ENCODE results near the gene AEBP2. TPM values are rescaled to one million over a fixed set of nuclear protein-coding genes. Genes with fewer than 3 reads are reported as not detected.
"Not testable (repeated sequence)": the region's sequence is repeated elsewhere in the genome, so short reads cannot be mapped to it uniquely, and the experiment has no call there.

The AEBP2 gene
- total RNA-seq, 2 experiments from 2014 or later: 59.6 to 76.1 TPM

DNA sequence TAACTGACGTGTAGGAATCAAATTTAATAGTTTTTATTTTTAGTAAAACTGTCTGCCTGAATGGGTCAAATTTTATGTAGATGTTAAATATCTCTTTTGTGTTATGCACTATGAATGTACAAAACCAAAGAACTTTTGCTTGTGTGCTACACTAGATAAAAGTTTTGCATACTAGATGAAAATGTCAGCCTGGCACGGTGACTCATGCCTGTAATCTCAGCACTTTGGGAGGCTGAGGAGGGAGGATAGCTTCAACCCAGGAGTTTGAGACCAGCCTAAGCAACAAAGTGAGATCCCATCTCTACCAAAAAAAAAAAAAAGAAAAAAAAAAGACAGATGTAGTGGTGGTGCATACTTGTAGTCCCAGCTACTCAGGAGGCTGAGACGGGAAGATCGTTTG, 11.1 kb downstream of the AEBP2 start:
- CTCF ChIA-PET: no interaction called here
- Mint-ChIP-seq H3K36me3 (peaks cover 39% of the 10 kb centered on the region), H3K4me3 (no peak overlapping the region), H3K27ac (no peak overlapping the region), H3K9me3 (ENCODE audit: low read depth) (no peaks in the 10 kb centered on the region), H3K4me1 (peaks cover 36% of the 10 kb centered on the region), H3K27me3 (no peaks in the 10 kb centered on the region)
- ATAC-seq (no peak), DNase-seq (no peak)

GRCh38 chr12:19451196-19451595, 11.9 kb downstream of the AEBP2 start:
- Mint-ChIP-seq H3K27me3 (no peaks in the 10 kb centered on the region), H3K4me1 (peaks cover 34% of the 10 kb centered on the region), H3K36me3 (peaks cover 40% of the 10 kb centered on the region), H3K9me3 (ENCODE audit: low read depth) (no peaks in the 10 kb centered on the region), H3K27ac (no peak overlapping the region), H3K4me3 (no peak overlapping the region)
- no peak for DNase-seq
- CTCF ChIA-PET: no interaction called here
- ATAC-seq: no peak

DNA sequence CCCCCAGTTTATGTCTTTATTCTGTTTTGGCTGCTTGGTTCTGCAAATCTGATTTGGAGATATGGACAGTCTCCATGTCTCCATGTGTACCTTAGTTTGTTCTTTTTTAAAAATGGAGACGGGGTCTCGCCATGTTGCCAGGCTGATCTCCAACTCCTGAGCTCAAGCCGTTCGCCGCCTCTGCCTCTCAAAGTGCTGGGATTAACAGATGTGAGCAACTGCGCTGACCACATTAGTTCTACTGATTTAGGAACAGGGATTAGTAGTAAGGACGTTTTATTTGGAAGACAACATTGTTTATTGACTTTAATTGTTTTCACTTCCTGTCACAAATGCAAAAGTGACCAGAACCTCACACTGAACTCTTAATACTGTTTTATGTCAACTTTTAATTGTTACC, 14.7 kb downstream of the AEBP2 start:
- ATAC-seq (no peak), DNase-seq (no peak)
- H3K27me3 Mint-ChIP-seq: no peaks in the 10 kb centered on the region
- peaks cover 30% of the 10 kb centered on the region for H3K4me1 Mint-ChIP-seq
- CTCF ChIA-PET: no interaction called here
- no peak overlapping the region for H3K27ac Mint-ChIP-seq
- no peaks in the 10 kb centered on the region for H3K9me3 Mint-ChIP-seq (ENCODE audit: low read depth)
- H3K4me3 Mint-ChIP-seq: no peak overlapping the region
- peaks cover 48% of the 10 kb centered on the region for H3K36me3 Mint-ChIP-seq

DNA sequence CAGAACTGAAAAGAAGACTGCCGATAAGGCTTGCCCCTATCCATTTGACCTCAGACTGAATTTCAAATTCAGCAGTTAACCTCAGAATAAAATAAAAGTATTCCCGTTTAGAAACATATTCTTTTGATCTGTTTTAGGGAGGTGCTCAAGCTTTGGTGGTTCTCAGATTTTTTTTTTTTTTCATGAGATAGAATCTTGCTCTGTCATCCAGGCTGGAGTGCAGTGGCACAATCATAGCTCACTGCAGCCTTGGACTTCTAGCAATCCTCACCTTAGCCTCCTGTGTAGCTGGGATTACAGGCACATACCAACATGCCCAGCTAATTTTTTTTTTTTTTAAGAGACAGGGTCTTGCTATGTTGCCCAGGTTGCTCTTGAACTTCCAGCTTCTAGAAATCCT, 15.5 kb downstream of the AEBP2 start:
- Mint-ChIP-seq H3K36me3 (peaks cover 48% of the 10 kb centered on the region), H3K9me3 (ENCODE audit: low read depth) (no peaks in the 10 kb centered on the region), H3K4me1 (peaks cover 24% of the 10 kb centered on the region), H3K27ac (no peak overlapping the region), H3K27me3 (no peaks in the 10 kb centered on the region), H3K4me3 (no peak overlapping the region)
- CTCF ChIA-PET: interaction anchor here (1.1 kb wide), 1 partner anchor 58 kb away, joined by 3 read pairs; no protein-coding TSS in a partner anchor
- no peak for DNase-seq
- ATAC-seq: no peak

GRCh38 chr12:19456176-19456575, 16.9 kb downstream of the AEBP2 start:
- CTCF ChIA-PET: no interaction called here
- no peaks in the 10 kb centered on the region for H3K27me3 Mint-ChIP-seq
- H3K4me3 Mint-ChIP-seq: no peak overlapping the region
- H3K36me3 Mint-ChIP-seq: peaks cover 46% of the 10 kb centered on the region
- H3K27ac Mint-ChIP-seq: no peak overlapping the region
- no peaks in the 10 kb centered on the region for H3K9me3 Mint-ChIP-seq (ENCODE audit: low read depth)
- peaks cover 19% of the 10 kb centered on the region for H3K4me1 Mint-ChIP-seq
- DNase-seq (no peak), ATAC-seq (no peak)

- H3K27ac Mint-ChIP-seq: peak overlapping the region; percentile 49
Measured at GRCh38 chr12:19457561-19457960, 18.3 kb downstream of the AEBP2 start.

DNA sequence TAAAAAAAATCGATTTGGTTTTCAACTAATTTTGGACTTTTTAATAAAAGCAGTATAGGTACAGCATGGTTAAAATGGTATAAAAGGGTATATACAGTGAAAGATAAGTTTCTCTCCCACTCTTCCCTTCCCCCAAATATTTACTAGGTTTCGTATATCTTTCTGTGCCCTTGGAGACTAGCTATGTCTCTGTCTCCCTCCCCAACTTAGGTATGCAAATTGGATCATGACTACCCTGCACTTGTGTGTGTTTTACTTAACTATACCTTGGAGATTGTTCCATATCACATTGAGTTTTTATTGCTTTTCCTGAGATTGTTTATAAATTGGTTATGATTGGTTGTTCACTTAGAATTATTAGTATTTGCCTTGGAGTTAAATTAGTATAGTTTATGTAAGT, 19.4 kb downstream of the AEBP2 start:
- Mint-ChIP-seq H3K36me3 (peaks cover 52% of the 10 kb centered on the region), H3K27me3 (no peaks in the 10 kb centered on the region), H3K9me3 (ENCODE audit: low read depth) (no peaks in the 10 kb centered on the region), H3K4me3 (no peak overlapping the region), H3K27ac (no peak overlapping the region), H3K4me1 (peaks cover 21% of the 10 kb centered on the region)
- no peak for ATAC-seq
- CTCF ChIA-PET: no interaction called here
- no peak for DNase-seq

More at GRCh38 chr12:19457561-19457960, 18.3 kb downstream of the AEBP2 start:
- no peaks in the 10 kb centered on the region for H3K27me3 Mint-ChIP-seq
- no peak overlapping the region for H3K4me3 Mint-ChIP-seq
- peaks cover 23% of the 10 kb centered on the region for H3K4me1 Mint-ChIP-seq
- no peak for ATAC-seq
- CTCF ChIA-PET: no interaction called here
- DNase-seq: no peak
- peaks cover 47% of the 10 kb centered on the region for H3K36me3 Mint-ChIP-seq
- H3K9me3 Mint-ChIP-seq (ENCODE audit: low read depth): no peaks in the 10 kb centered on the region

DNA sequence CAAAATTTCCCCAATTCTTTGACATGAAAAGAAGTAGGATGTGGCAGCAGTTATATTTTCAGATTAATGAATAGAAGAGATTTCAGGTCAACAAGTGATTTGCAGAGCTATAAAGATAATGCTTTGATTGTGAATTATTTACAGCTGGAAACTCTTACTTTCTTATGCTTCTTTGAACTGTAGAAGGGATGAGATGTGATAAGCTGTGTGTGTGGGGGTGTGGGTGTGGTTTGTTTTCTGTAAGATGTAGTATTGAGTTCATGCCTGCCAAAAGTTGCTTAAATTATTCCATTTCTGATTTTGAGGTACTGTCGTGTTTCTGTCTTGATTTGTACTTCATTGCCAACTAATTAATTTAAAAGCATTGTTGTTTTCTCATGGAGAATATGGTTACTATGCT, 22.7 kb downstream of the AEBP2 start:
- no peak overlapping the region for H3K4me3 Mint-ChIP-seq
- H3K4me1 Mint-ChIP-seq: peaks cover 10% of the 10 kb centered on the region
- CTCF ChIA-PET: no interaction called here
- H3K27me3 Mint-ChIP-seq: no peaks in the 10 kb centered on the region
- H3K36me3 Mint-ChIP-seq: peaks cover 52% of the 10 kb centered on the region
- no peaks in the 10 kb centered on the region for H3K9me3 Mint-ChIP-seq (ENCODE audit: low read depth)
- no peak for ATAC-seq
- H3K27ac Mint-ChIP-seq: no peak overlapping the region
- no peak for DNase-seq

- Mint-ChIP-seq H3K36me3 (peaks cover 52% of the 10 kb centered on the region), H3K4me3 (no peak overlapping the region), H3K27ac (no peak overlapping the region), H3K27me3 (no peaks in the 10 kb centered on the region), H3K4me1 (peaks cover 8% of the 10 kb centered on the region), H3K9me3 (ENCODE audit: low read depth) (no peaks in the 10 kb centered on the region)
- DNase-seq: no peak
- ATAC-seq: no peak
- CTCF ChIA-PET: no interaction called here
Measured at GRCh38 chr12:19462406-19462805, 23.1 kb downstream of the AEBP2 start.

DNA sequence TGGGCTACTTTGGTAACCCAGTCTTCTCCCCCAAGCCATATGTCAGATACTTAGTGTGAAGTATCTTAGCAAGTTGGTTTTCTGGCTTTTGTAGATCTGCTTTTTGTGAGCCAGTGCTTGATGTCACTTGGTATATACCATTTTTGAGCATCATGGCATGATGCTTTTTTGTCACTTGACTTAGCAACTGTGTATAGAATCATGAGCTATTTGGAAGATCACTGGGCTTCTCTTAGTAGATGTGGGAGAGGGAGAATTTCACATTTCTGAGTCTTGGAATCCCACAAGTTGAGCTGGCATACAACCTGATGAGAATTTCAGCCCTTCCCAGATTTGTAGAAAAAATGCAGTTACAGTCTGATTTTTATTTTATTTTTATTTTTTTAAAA, 24.9 kb downstream of the AEBP2 start:
- Mint-ChIP-seq H3K9me3 (ENCODE audit: low read depth) (no peaks in the 10 kb centered on the region), H3K27ac (no peak overlapping the region), H3K4me1 (peaks cover 6% of the 10 kb centered on the region), H3K27me3 (no peaks in the 10 kb centered on the region), H3K4me3 (no peak overlapping the region), H3K36me3 (peaks cover 53% of the 10 kb centered on the region)
- DNase-seq (no peak), ATAC-seq (no peak)
- CTCF ChIA-PET: no interaction called here

- no peak overlapping the region for H3K27ac Mint-ChIP-seq
- CTCF ChIA-PET: interaction anchor here (0.9 kb wide), 1 partner anchor 12 kb away, joined by 3 read pairs; no protein-coding TSS in a partner anchor
- H3K4me1 Mint-ChIP-seq: peaks cover 10% of the 10 kb centered on the region
- no peaks in the 10 kb centered on the region for H3K27me3 Mint-ChIP-seq
- ATAC-seq (no peak), DNase-seq (no peak)
- no peaks in the 10 kb centered on the region for H3K9me3 Mint-ChIP-seq (ENCODE audit: low read depth)
- peaks cover 61% of the 10 kb centered on the region for H3K36me3 Mint-ChIP-seq
- no peak overlapping the region for H3K4me3 Mint-ChIP-seq
Measured at GRCh38 chr12:19465711-19466110, 26.4 kb downstream of the AEBP2 start.

- Mint-ChIP-seq H3K4me1 (peaks cover 26% of the 10 kb centered on the region), H3K27me3 (no peaks in the 10 kb centered on the region), H3K27ac (no peak overlapping the region), H3K9me3 (ENCODE audit: low read depth) (peaks cover under 1% of the 10 kb centered on the region), H3K4me3 (no peak overlapping the region), H3K36me3 (peaks cover 70% of the 10 kb centered on the region)
- CTCF ChIA-PET: interaction anchor here (1.7 kb wide), 1 partner anchor 25 kb away, joined by 3 read pairs; no protein-coding TSS in a partner anchor
- no peak for ATAC-seq
- no peak for DNase-seq
Measured at GRCh38 chr12:19474147-19474546, 34.9 kb downstream of the AEBP2 start.

GRCh38 chr12:19475884-19476505, 36.7 kb downstream of the AEBP2 start:
- H3K27ac Mint-ChIP-seq, H3K4me3 Mint-ChIP-seq, DNase-seq, ATAC-seq, H3K27me3 Mint-ChIP-seq, CTCF ChIA-PET: not testable (repeated sequence)
- Mint-ChIP-seq H3K4me1 (peaks cover 32% of the 10 kb centered on the region), H3K9me3 (ENCODE audit: low read depth) (peaks cover 13% of the 10 kb centered on the region), H3K36me3 (peaks cover 77% of the 10 kb centered on the region)

- CTCF ChIA-PET: interaction anchor here (1.0 kb wide), 1 partner anchor 11 kb away, joined by 3 read pairs; no protein-coding TSS in a partner anchor
- Mint-ChIP-seq H3K36me3 (peaks cover 83% of the 10 kb centered on the region), H3K9me3 (ENCODE audit: low read depth) (peaks cover 13% of the 10 kb centered on the region), H3K27ac (no peak overlapping the region), H3K4me3 (no peak overlapping the region), H3K4me1 (peaks cover 40% of the 10 kb centered on the region), H3K27me3 (no peaks in the 10 kb centered on the region)
- DNase-seq: no peak
- no peak for ATAC-seq
Measured at GRCh38 chr12:19477071-19477470, 37.8 kb downstream of the AEBP2 start.

All from activated CD8-positive, alpha-beta memory T cell treated with anti-CD3 and anti-CD28 coated beads, Interleukin-2, amount 10 ng/mL, durations not matched to agents 7 days and 5 days (primary cell).